IPS-18a (cell line): Measurements from ENCODE around the gene TRIM47.
"Not testable (repeated sequence)": the region's sequence is repeated elsewhere in the genome, so short reads cannot be mapped to it uniquely, and the experiment has no call there.

Experiments
- H3K27ac ChIP-seq: one replicate; pipeline ENCODE4 v1.5.1; 2013; ENCODE audit warnings: low read length
- H3K27me3 ChIP-seq: one replicate; pipeline ENCODE4 v1.6.1; 2013; ENCODE audit warnings: mild to moderate bottlenecking, low read length; ENCODE audit not compliant: control insufficient read depth, insufficient read depth
- H3K36me3 ChIP-seq: one replicate; pipeline ENCODE4 v1.6.1; 2013; ENCODE audit warnings: low read depth, low read length; ENCODE audit not compliant: control insufficient read depth
- H3K4me1 ChIP-seq: one replicate; pipeline ENCODE4 v1.6.1; 2013; ENCODE audit warnings: low read depth, low read length; ENCODE audit not compliant: control insufficient read depth
- H3K4me3 ChIP-seq: one replicate; pipeline ENCODE4 v1.5.1; 2013; ENCODE audit warnings: low read length
- H3K9ac ChIP-seq: one replicate; pipeline ENCODE4 v1.6.1; 2013; ENCODE audit warnings: mild to moderate bottlenecking, low read length, moderate library complexity
- H3K9me3 ChIP-seq: one replicate; pipeline ENCODE4 v1.6.1; 2013; ENCODE audit warnings: low read depth, low read length; ENCODE audit not compliant: control insufficient read depth

Gene TRIM47

GRCh38 chr17:75855310-75856061, 22.9 kb downstream of the TRIM47 start, which contains the start of gene WBP2:
Gene WBP2 (minus strand): TSS chr17:75855335. CDS start chr17:75855297, 38 bp downstream.
- Histone ChIP-seq H3K27me3 (no peaks in the 10 kb centered on the region), H3K27ac (peak within 1 kb of the TSS; percentile 71), H3K9ac (peak within 1 kb of the TSS; percentile 87), H3K4me3 (peak within 1 kb of the TSS; percentile 79), H3K36me3 (peaks cover 4% of the 10 kb centered on the region), H3K9me3 (no peaks in the 10 kb centered on the region), H3K4me1 (peaks cover 7% of the 10 kb centered on the region)

DNA sequence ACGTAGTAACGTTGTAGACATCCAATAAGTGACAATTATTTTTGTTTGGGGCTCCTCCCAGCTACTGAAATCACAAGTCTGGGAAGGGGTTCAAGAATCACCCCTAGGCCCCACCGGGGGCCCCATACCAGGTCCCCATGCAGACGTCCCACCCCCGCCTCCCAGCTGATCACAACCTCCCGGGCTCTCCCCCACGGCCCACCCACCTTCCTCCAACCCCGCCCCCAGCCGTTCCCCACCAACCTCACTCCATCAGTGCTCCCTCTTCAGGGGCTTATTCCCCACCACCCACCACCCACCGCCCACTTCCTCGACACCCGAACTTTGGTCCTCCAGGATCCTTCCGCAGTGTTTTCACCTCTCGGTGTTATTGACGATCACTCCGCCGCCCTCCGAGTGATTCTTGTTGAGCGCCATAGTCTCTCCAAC, 23.5 kb downstream of the TRIM47 start:
- H3K9me3 ChIP-seq = no peaks in the 10 kb centered on the region
- H3K4me1 ChIP-seq = peaks cover 7% of the 10 kb centered on the region
- H3K4me3 ChIP-seq = peak overlapping the region; percentile 79
- H3K27ac ChIP-seq = no peak overlapping the region
- no peaks in the 10 kb centered on the region for H3K27me3 ChIP-seq
- H3K36me3 ChIP-seq = peaks cover 4% of the 10 kb centered on the region
- peak overlapping the region; percentile 26 for H3K9ac ChIP-seq

DNA sequence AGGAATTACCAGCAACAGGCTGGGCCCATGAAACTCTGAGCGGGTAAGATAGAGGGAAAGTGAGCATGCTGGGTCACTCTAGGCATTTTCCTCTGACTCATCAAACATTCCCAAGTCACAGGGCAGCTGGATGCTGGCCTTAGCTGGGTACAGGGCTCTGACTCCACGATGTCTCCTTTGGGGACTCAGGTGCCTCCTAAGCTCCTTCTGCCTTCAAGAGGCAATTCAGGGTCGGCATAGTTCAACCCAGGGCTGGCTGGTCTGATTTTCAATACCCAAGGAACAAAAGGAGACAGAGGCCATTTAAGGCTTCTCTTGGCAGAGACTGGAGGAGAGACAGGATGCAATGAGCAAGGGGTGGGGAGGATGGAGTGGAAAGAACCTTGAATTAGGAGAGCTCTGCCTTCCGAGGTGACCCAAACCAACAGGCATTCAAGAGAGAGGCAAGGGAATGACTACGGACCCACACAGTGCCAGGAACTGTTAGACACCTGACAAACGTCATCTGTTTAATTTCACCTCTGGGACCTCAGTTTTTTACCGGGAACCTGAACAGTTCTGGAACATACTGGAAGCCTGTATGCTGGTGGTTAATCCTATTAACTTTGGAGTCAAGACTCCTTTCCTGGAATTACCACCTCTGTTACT, 24.2 kb downstream of the TRIM47 start:
- H3K27ac ChIP-seq = no peak overlapping the region
- peaks cover 5% of the 10 kb centered on the region for H3K36me3 ChIP-seq
- H3K4me1 ChIP-seq = peaks cover 7% of the 10 kb centered on the region
- no peaks in the 10 kb centered on the region for H3K9me3 ChIP-seq
- H3K9ac ChIP-seq = peak overlapping the region; percentile 26
- no peaks in the 10 kb centered on the region for H3K27me3 ChIP-seq
- H3K4me3 ChIP-seq = peak overlapping the region; percentile 79

GRCh38 chr17:75853433-75853832, 24.9 kb downstream of the TRIM47 start:
- Histone ChIP-seq H3K9ac (no peak overlapping the region), H3K27ac (no peak overlapping the region), H3K27me3 (no peaks in the 10 kb centered on the region), H3K4me3 (no peak overlapping the region), H3K4me1 (peaks cover 7% of the 10 kb centered on the region), H3K9me3 (no peaks in the 10 kb centered on the region), H3K36me3 (peaks cover 8% of the 10 kb centered on the region)

DNA sequence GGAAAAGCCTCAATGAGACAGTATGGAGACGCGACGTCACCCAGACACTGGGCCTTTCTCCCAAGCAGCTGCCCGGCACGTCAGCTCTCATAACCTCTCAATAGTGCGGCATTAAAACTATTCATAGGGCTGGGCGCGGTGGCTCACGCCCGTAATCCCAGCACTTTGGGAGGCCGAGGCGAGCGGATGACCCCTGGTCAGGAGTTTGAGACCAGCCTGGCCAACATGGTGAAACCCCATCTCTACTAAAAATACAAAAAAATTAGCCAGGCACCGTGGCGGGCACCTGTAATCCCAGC, 26.7 kb downstream of the TRIM47 start:
- H3K9ac ChIP-seq, H3K27me3 ChIP-seq, H3K9me3 ChIP-seq, H3K4me3 ChIP-seq, H3K27ac ChIP-seq, H3K4me1 ChIP-seq: not testable (repeated sequence)
- H3K36me3 ChIP-seq = peaks cover 23% of the 10 kb centered on the region

DNA sequence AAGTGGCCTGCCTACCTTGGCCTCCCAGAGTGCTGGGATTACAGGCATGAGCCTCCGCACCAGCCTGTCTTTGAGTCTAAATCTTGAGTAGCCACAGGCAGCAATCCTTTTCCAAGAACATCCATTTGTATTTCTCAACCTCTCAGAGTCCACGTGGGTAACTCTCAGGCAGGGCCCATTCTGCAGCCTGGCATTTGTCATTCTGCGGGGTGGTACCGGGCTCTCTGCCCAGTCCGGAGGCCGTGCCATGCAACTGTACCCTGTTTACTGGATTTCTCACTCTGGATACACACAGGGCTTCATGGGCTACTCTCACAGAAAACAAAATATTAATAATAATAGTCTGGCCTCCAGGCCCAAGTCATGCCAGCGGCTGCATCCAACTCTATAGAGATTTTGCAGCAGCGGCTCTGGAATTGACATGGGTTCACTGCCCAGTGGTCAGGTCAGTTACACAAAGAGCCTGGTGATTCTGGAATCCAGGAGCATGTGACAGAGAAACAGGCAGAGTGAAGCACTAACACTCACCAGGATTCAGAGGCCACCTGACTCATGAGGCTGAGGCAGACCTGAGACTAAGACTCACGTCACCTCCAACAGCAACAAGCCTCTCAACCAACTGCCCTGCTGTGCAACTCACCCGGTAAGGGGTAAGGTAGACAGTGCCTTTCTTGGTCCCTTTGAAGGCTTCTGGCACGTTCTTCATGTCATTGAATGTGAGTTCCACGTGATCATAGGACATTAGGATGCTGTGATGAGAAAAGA, 27.3 kb downstream of the TRIM47 start:
- peaks cover 7% of the 10 kb centered on the region for H3K4me1 ChIP-seq
- H3K9ac ChIP-seq = no peak overlapping the region
- H3K27me3 ChIP-seq = no peaks in the 10 kb centered on the region
- H3K9me3 ChIP-seq = no peaks in the 10 kb centered on the region
- peaks cover 26% of the 10 kb centered on the region for H3K36me3 ChIP-seq
- H3K27ac ChIP-seq = no peak overlapping the region
- H3K4me3 ChIP-seq = no peak overlapping the region

DNA sequence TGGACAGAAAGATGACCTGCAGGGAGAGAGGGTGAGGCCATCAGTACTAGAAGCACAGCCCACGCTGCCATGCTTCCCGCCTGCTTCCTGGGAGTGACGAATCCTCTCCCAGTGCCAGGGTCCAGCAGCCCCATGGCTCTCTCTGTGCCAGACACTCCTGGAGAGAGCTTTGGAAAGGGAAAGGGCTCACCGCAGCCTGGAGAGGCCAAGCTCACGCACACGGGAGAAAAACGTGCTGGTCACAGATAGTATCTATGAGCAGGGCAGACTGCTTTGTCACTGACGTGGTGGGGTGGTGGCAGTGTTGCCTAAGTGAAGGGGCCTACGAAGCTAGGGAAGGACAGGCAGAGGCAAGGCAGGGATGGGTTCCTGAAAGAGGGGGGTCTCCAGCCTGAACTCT, 28.7 kb downstream of the TRIM47 start:
- no peak overlapping the region for H3K27ac ChIP-seq
- no peaks in the 10 kb centered on the region for H3K9me3 ChIP-seq
- no peak overlapping the region for H3K4me3 ChIP-seq
- H3K27me3 ChIP-seq = no peaks in the 10 kb centered on the region
- H3K4me1 ChIP-seq = peaks cover 7% of the 10 kb centered on the region
- peaks cover 27% of the 10 kb centered on the region for H3K36me3 ChIP-seq
- no peak overlapping the region for H3K9ac ChIP-seq

DNA sequence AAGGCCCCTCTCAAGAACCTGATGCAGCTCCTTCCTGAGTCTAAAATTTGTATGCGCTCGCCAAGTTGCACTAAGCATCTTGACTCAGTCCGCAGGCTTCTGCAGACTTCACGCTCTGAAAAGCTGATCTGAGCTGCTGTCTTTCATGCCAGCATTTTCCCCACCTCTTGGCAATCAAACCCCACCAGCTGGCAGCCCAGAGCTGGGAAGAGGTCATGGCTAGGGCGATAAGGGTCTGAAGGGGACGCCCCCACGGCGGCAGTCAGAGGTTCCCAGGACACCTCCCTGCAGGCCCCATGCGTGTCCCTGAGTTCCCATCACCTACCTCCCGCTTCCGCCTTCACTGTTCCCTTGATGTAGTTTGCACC, 29.1 kb downstream of the TRIM47 start:
- Histone ChIP-seq H3K27ac (no peak overlapping the region), H3K4me3 (no peak overlapping the region), H3K9me3 (no peaks in the 10 kb centered on the region), H3K36me3 (peaks cover 27% of the 10 kb centered on the region), H3K27me3 (no peaks in the 10 kb centered on the region), H3K4me1 (peaks cover 3% of the 10 kb centered on the region), H3K9ac (no peak overlapping the region)

- Histone ChIP-seq H3K9me3 (no peaks in the 10 kb centered on the region), H3K27ac (no peak overlapping the region), H3K4me3 (no peak overlapping the region), H3K27me3 (no peaks in the 10 kb centered on the region), H3K9ac (no peak overlapping the region), H3K36me3 (peaks cover 27% of the 10 kb centered on the region), H3K4me1 (no peaks in the 10 kb centered on the region)
Measured at GRCh38 chr17:75848523-75849278, 29.7 kb downstream of the TRIM47 start.

- Histone ChIP-seq H3K9ac (no peak overlapping the region), H3K36me3 (peaks cover 27% of the 10 kb centered on the region), H3K27me3 (no peaks in the 10 kb centered on the region), H3K4me1 (no peaks in the 10 kb centered on the region), H3K27ac (no peak overlapping the region), H3K9me3 (no peaks in the 10 kb centered on the region), H3K4me3 (no peak overlapping the region)
Measured at GRCh38 chr17:75847614-75848522, 30.5 kb downstream of the TRIM47 start.
